DND-41 (cell line): ENCODE results near the gene UBE2J1.

Experiments used
- ATAC-seq: fragments of 200-7000 bp; cut with Tn5 transposase; 3 replicates; pipeline ENCODE4 v1.9.1; 2021; ENCODE audit warnings: low read depth; ENCODE audit not compliant: insufficient read depth
- DNase-seq: peaks from one replicate; pipeline ENCODE4 v3.0.0-alpha.2; 2020
- H2AFZ ChIP-seq: 2 replicates; pipeline ENCODE4 v1.6.0; 2012; ENCODE audit warnings: low read depth, low read length
- H3K27ac ChIP-seq: 2 replicates; pipeline ENCODE4 v1.5.1; 2012; ENCODE audit warnings: low read length, inconsistent platforms
- H3K27me3 ChIP-seq: fragments of 200-600 bp; sonication (generic); 2 replicates; pipeline ENCODE4 v1.6.0; 2012; ENCODE audit warnings: low read length, mild to moderate bottlenecking, inconsistent platforms; ENCODE audit not compliant: insufficient read depth, poor library complexity
- H3K36me3 ChIP-seq: 2 replicates; pipeline ENCODE4 v1.5.1; 2012; ENCODE audit warnings: low read length, inconsistent platforms; ENCODE audit not compliant: insufficient read depth
- H3K4me1 ChIP-seq: 2 replicates; pipeline ENCODE4 v1.5.1; 2012; ENCODE audit warnings: mild to moderate bottlenecking, low read length; ENCODE audit not compliant: insufficient read depth
- H3K4me2 ChIP-seq: 2 replicates; pipeline ENCODE4 v1.6.0; 2012; ENCODE audit warnings: mild to moderate bottlenecking, moderate library complexity, low read length, inconsistent platforms; ENCODE audit not compliant: insufficient read depth
- H3K4me3 ChIP-seq, 2 experiments: fragments of 200-600 bp in 1 of 2; shearing (Covaris generic) in 1 of 2; 2 replicates each; pipeline ENCODE4 v1.5.1; 2012 to 2016; ENCODE audit warnings: inconsistent platforms in 2 of 2, low read length in 2 of 2, mild to moderate bottlenecking in 2 of 2, low read depth in 1 of 2, moderate library complexity in 1 of 2
- H3K79me2 ChIP-seq: 2 replicates; pipeline ENCODE4 v1.6.0; 2012; ENCODE audit warnings: low read length, inconsistent platforms; ENCODE audit not compliant: insufficient read depth
- H3K9ac ChIP-seq: 2 replicates; pipeline ENCODE4 v1.6.0; 2012; ENCODE audit warnings: low read depth, mild to moderate bottlenecking, inconsistent platforms, low read length, moderate library complexity
- H3K9me3 ChIP-seq: 2 replicates; pipeline ENCODE4 v1.5.1; 2012; ENCODE audit warnings: low read length, moderate library complexity, mild to moderate bottlenecking, inconsistent platforms; ENCODE audit not compliant: insufficient read depth, severe bottlenecking
- H4K20me1 ChIP-seq: 2 replicates; pipeline ENCODE4 v1.6.0; 2012; ENCODE audit warnings: low read length; ENCODE audit not compliant: insufficient read depth
- EZH2 ChIP-seq: IDR thresholded peaks from 3 replicates; pipeline ENCODE4 v1.6.1; 2012; ENCODE audit warnings: borderline replicate concordance, low read depth, mild to moderate bottlenecking, moderate library complexity, low read length, inconsistent platforms; ENCODE audit not compliant: severe bottlenecking
- TF ChIP-seq, protein P1 (sequence below): IDR thresholded peaks from 2 replicates; pipeline ENCODE4 v1.5.1; 2012; ENCODE audit warnings: borderline replicate concordance, low read length, moderate library complexity, mild to moderate bottlenecking; ENCODE audit not compliant: poor library complexity, severe bottlenecking; ENCODE audit errors: extremely low read depth

The UBE2J1 gene

DNA sequence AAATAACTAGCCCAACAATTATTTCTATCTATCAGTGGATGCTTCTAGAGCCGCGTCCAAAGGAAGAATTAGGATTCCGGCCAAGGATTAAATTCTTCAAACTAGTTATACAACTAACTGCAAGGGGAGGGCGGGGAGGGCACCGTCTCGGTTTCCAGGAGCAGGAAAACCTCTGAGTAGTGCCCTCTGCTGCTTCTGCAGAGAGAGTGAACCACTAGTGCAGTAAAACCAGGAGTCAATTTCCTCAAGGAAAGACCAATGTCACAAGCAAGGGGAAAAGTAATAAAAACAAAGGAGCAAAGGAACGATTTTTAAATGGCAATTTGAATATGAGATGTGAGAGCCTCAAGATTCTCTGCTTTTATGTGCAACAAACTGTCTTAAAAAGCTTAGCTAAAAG, 16.5 kb upstream of the UBE2J1 start:
- Histone ChIP-seq H3K27me3 (no peaks in the 10 kb centered on the region), H3K36me3 (peaks cover 31% of the 10 kb centered on the region), H3K4me3 (no peak overlapping the region), H3K27ac (peak overlapping the region; percentile 14; the same call in 1 of the 2 replicates), H3K9ac (no peak overlapping the region), H3K4me1 (peaks cover 31% of the 10 kb centered on the region), H3K9me3 (no peaks in the 10 kb centered on the region), H4K20me1 (no peaks in the 10 kb centered on the region), H3K4me2 (no peak overlapping the region), H2AFZ (no peak overlapping the region), H3K79me2 (no peaks in the 10 kb centered on the region)
- ATAC-seq (no peak), DNase-seq (no peak)
- TF ChIP-seq EZH2: no peak
- TF ChIP-seq, protein P1, sequence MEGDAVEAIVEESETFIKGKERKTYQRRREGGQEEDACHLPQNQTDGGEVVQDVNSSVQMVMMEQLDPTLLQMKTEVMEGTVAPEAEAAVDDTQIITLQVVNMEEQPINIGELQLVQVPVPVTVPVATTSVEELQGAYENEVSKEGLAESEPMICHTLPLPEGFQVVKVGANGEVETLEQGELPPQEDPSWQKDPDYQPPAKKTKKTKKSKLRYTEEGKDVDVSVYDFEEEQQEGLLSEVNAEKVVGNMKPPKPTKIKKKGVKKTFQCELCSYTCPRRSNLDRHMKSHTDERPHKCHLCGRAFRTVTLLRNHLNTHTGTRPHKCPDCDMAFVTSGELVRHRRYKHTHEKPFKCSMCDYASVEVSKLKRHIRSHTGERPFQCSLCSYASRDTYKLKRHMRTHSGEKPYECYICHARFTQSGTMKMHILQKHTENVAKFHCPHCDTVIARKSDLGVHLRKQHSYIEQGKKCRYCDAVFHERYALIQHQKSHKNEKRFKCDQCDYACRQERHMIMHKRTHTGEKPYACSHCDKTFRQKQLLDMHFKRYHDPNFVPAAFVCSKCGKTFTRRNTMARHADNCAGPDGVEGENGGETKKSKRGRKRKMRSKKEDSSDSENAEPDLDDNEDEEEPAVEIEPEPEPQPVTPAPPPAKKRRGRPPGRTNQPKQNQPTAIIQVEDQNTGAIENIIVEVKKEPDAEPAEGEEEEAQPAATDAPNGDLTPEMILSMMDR: no peak

DNA sequence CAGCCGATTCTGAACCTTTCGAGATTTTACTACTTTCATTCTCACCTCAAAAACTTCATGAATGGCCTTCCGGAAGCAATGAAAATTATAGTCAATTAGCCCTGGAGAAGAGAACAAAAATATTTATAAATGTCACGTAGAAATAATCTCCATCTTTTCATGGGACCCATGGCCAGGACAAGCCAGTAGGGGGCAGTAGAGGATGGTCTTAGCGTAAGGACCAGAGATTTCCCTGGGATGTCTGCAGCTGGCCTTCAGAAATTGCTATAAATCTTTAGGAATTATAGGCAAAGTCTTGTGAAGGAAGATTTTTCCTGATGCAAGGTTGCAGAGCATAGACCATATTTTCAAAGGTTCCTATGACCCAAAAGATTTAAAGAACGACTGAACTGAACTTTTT, 15.6 kb upstream of the UBE2J1 start:
- no peak for ATAC-seq
- H3K4me2 ChIP-seq: no peak overlapping the region

DNA sequence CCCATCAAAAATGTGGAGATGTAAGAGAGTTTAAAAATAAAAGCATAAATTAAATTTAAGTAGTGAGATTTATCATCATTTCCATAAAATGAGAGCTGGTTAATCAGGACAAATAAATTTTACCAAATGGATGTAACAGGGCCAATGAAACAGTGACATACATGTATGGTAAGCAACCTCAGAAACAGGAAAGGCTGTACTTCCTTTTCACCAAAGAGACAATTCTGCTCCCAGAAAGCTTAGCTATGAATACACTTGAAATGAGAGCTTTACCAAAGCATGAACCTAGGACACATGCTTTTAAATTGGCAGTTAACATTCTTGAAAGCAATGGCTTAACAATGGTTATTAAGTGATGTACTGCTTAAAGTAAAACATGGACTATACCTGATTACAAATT, 12.1 kb upstream of the UBE2J1 start:
- H3K4me3 ChIP-seq: no peak overlapping the region
- no peaks in the 10 kb centered on the region for H3K9me3 ChIP-seq
- H3K36me3 ChIP-seq: peaks cover 20% of the 10 kb centered on the region
- no peaks in the 10 kb centered on the region for H4K20me1 ChIP-seq
- peaks cover 37% of the 10 kb centered on the region for H3K4me1 ChIP-seq
- TF ChIP-seq EZH2: no peak
- TF ChIP-seq, protein P1: no peak
- no peak overlapping the region for H3K4me2 ChIP-seq
- no peak overlapping the region for H2AFZ ChIP-seq
- no peaks in the 10 kb centered on the region for H3K27me3 ChIP-seq
- H3K79me2 ChIP-seq: no peaks in the 10 kb centered on the region
- no peak overlapping the region for H3K9ac ChIP-seq
- no peak for DNase-seq
- H3K27ac ChIP-seq: peak overlapping the region; percentile 9
- ATAC-seq: peak; percentile 44; the same call in 1 of the 3 replicates

More for the DNA sequence above, 15.6 kb upstream of the UBE2J1 start:
- Histone ChIP-seq H3K27me3 (no peaks in the 10 kb centered on the region), H3K4me3 (no peak overlapping the region), H4K20me1 (no peaks in the 10 kb centered on the region), H3K79me2 (no peaks in the 10 kb centered on the region), H3K4me1 (peaks cover 22% of the 10 kb centered on the region), H3K9me3 (no peaks in the 10 kb centered on the region), H3K27ac (no peak overlapping the region), H3K9ac (no peak overlapping the region), H2AFZ (no peak overlapping the region), H3K36me3 (peaks cover 31% of the 10 kb centered on the region)
- TF ChIP-seq, protein P1: peak; percentile 89
- no peak for TF ChIP-seq EZH2
- DNase-seq: peak; percentile 68

- Histone ChIP-seq H3K79me2 (no peaks in the 10 kb centered on the region), H3K4me1 (peaks cover 70% of the 10 kb centered on the region), H3K27ac (peak overlapping the region; percentile 52), H3K27me3 (no peaks in the 10 kb centered on the region), H3K4me2 (no peak overlapping the region), H3K36me3 (peaks cover 3% of the 10 kb centered on the region; the same call in 1 of the 2 replicates), H2AFZ (no peak overlapping the region), H4K20me1 (no peaks in the 10 kb centered on the region), H3K9ac (no peak overlapping the region), H3K9me3 (no peaks in the 10 kb centered on the region), H3K4me3 (no peak overlapping the region)
- TF ChIP-seq, protein P1: no peak
- TF ChIP-seq EZH2: no peak
- no peak for DNase-seq
- no peak for ATAC-seq
These were observed 8.6 kb upstream of the UBE2J1 start for GRCh38 chr6:89361171-89361570.
